Progenitor cell of endocrine pancreas (in vitro differentiated cells): ENCODE results near the gene OMG. TPM values are rescaled to one million over a fixed set of nuclear protein-coding genes. Genes with fewer than 3 reads are reported as not detected.
"Not testable (repeated sequence)": the region's sequence is repeated elsewhere in the genome, so short reads cannot be mapped to it uniquely, and the experiment has no call there.

Experiments used
- DNase-seq: peaks from one replicate; pipeline ENCODE4 v3.0.0; 2021; ENCODE audit warnings: low spot score; ENCODE audit not compliant: unreplicated experiment
- H3K27ac Mint-ChIP-seq: 2 replicates; pipeline ENCODE4 v1.8.0; 2021; ENCODE audit warnings: mild to moderate bottlenecking, moderate library complexity, mixed read lengths
- H3K27me3 Mint-ChIP-seq: 2 replicates; pipeline ENCODE4 v1.8.0; 2021; ENCODE audit warnings: mixed read lengths
- H3K36me3 Mint-ChIP-seq: 2 replicates; pipeline ENCODE4 v1.8.0; 2022; ENCODE audit warnings: mixed read lengths; ENCODE audit not compliant: insufficient read depth
- H3K4me1 Mint-ChIP-seq: 2 replicates; pipeline ENCODE4 v1.8.0; 2021; ENCODE audit warnings: low read depth, mixed read lengths
- H3K4me3 Mint-ChIP-seq: 2 replicates; pipeline ENCODE4 v1.8.0; 2021; ENCODE audit warnings: low read depth, mild to moderate bottlenecking, moderate library complexity, mixed read lengths
- H3K9me3 Mint-ChIP-seq: 2 replicates; pipeline ENCODE4 v1.8.0; 2021; ENCODE audit warnings: low read depth, mixed read lengths
- CTCF ChIP-seq: fragments of 200-600 bp; sonication (generic); IDR thresholded peaks from one replicate; pipeline ENCODE4 v1.5.0; 2021; ENCODE audit warnings: antibody characterized with exemption, mild to moderate bottlenecking; ENCODE audit not compliant: unreplicated experiment
- total RNA-seq: library from RNA; stranded (reverse); gene quantifications from 2 replicates; pipeline ENCODE4 v1.2.1, GENCODE V29; 2021

The OMG gene
- total RNA-seq, 1 donor from 2014 or later, result not detected

- H3K27me3 Mint-ChIP-seq, result no peaks in the 10 kb centered on the region
- no peak overlapping the region for H3K27ac Mint-ChIP-seq
- no peak for DNase-seq
- H3K9me3 Mint-ChIP-seq, result no peaks in the 10 kb centered on the region
- no peak overlapping the region for H3K4me3 Mint-ChIP-seq
- H3K36me3 Mint-ChIP-seq, result peaks cover 29% of the 10 kb centered on the region
- H3K4me1 Mint-ChIP-seq, result peaks cover 5% of the 10 kb centered on the region
- peak; percentile 18 for TF ChIP-seq CTCF
These were observed 31.0 kb downstream of the OMG start for GRCh38 chr17:31266042-31266441.

GRCh38 chr17:31262923-31263322 is 34.1 kb downstream of the OMG start:
- peaks cover 25% of the 10 kb centered on the region for H3K36me3 Mint-ChIP-seq
- not testable (repeated sequence) for H3K27ac Mint-ChIP-seq, H3K4me1 Mint-ChIP-seq, DNase-seq, H3K9me3 Mint-ChIP-seq, H3K4me3 Mint-ChIP-seq, H3K27me3 Mint-ChIP-seq

DNA sequence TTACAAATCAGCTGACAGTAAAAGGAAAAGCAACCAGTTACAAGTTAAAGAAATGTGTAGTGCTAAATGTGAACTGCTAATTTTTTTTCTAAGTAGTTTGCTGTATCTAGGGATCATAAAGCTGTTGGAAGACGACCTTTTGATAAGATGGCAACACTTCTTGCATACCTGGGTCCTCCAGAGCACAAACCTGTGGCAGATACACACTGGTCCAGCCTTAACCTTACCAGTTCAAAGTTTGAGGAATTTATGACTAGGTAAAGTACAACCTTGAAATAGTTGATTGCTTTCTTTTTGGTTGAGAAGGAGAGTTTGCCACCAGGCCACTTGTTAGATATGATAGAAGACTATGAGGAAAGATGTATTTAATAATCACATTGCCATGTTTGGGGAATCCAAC is 35.4 kb downstream of the OMG start:
- Mint-ChIP-seq H3K4me1 (no peaks in the 10 kb centered on the region), H3K27ac (no peak overlapping the region), H3K4me3 (no peak overlapping the region), H3K27me3 (no peaks in the 10 kb centered on the region), H3K36me3 (peaks cover 19% of the 10 kb centered on the region), H3K9me3 (no peaks in the 10 kb centered on the region)
- TF ChIP-seq CTCF, result no peak
- DNase-seq, result no peak

- Mint-ChIP-seq H3K36me3 (peaks cover 10% of the 10 kb centered on the region), H3K9me3 (no peaks in the 10 kb centered on the region), H3K27me3 (no peaks in the 10 kb centered on the region), H3K4me3 (no peak overlapping the region), H3K4me1 (no peaks in the 10 kb centered on the region), H3K27ac (no peak overlapping the region)
- DNase-seq, result no peak
- no peak for TF ChIP-seq CTCF
These were observed 36.9 kb downstream of the OMG start for GRCh38 chr17:31260151-31260550.

GRCh38 chr17:31256936-31257335 is 40.1 kb downstream of the OMG start:
- no peak overlapping the region for H3K4me3 Mint-ChIP-seq
- no peak for TF ChIP-seq CTCF
- no peaks in the 10 kb centered on the region for H3K4me1 Mint-ChIP-seq

GRCh38 chr17:31254654-31255053 is 42.4 kb downstream of the OMG start:
- no peak for TF ChIP-seq CTCF
- no peak overlapping the region for H3K27ac Mint-ChIP-seq
- H3K36me3 Mint-ChIP-seq, result peaks cover under 1% of the 10 kb centered on the region
- no peaks in the 10 kb centered on the region for H3K27me3 Mint-ChIP-seq
- no peak overlapping the region for H3K4me3 Mint-ChIP-seq
- no peaks in the 10 kb centered on the region for H3K9me3 Mint-ChIP-seq
- DNase-seq, result no peak
- H3K4me1 Mint-ChIP-seq, result no peaks in the 10 kb centered on the region

More at GRCh38 chr17:31256936-31257335, 40.1 kb downstream of the OMG start:
- DNase-seq, result no peak
- peaks cover 7% of the 10 kb centered on the region for H3K36me3 Mint-ChIP-seq
- no peak overlapping the region for H3K27ac Mint-ChIP-seq
- H3K27me3 Mint-ChIP-seq, result no peaks in the 10 kb centered on the region
- H3K9me3 Mint-ChIP-seq, result no peaks in the 10 kb centered on the region
